WTC11 (cell line): Measurements from ENCODE around the gene TERF2IP. TPM values are rescaled to one million over a fixed set of nuclear protein-coding genes. Genes with fewer than 3 reads are reported as not detected.

ENCODE experiments used
- ATAC-seq: fragments of 200-7000 bp; cut with Tn5 transposase; 2 replicates; pipeline ENCODE4 v1.10.0; 2021; ENCODE audit warnings: mild to moderate bottlenecking, moderate library complexity
- CTCF ChIA-PET: fragments of 300-600 bp; sonication (Branson Sonifier 250); formaldehyde crosslinking; loops from one replicate; lab custom pipeline; 2021; ENCODE audit warnings: antibody characterized with exemption; lab: Charles Lee
- POLR2A ChIA-PET: fragments of 350-600 bp; sonication (Branson Sonifier 250); formaldehyde crosslinking; loops from one replicate; lab custom pipeline; 2021; ENCODE audit warnings: antibody characterized with exemption; lab: Charles Lee
- DNase-seq: peaks from one replicate; pipeline ENCODE4 v3.0.0; 2021; ENCODE audit warnings: low spot score
- H3K27ac Mint-ChIP-seq: 2 replicates; pipeline ENCODE4 v1.8.0; 2021; ENCODE audit warnings: mixed read lengths
- H3K27me3 Mint-ChIP-seq: 2 replicates; pipeline ENCODE4 v1.8.0; 2021; ENCODE audit warnings: low read depth, mild to moderate bottlenecking, moderate library complexity, mixed read lengths
- H3K36me3 Mint-ChIP-seq: 2 replicates; pipeline ENCODE4 v1.8.0; 2021; ENCODE audit warnings: mixed read lengths
- H3K4me1 Mint-ChIP-seq: 2 replicates; pipeline ENCODE4 v1.8.0; 2022; ENCODE audit warnings: mixed read lengths
- H3K4me3 Mint-ChIP-seq: 2 replicates; pipeline ENCODE4 v1.8.0; 2021; ENCODE audit warnings: mild to moderate bottlenecking, moderate library complexity, mixed read lengths
- H3K9me3 Mint-ChIP-seq: 2 replicates; pipeline ENCODE4 v1.8.0; 2021; ENCODE audit warnings: mixed read lengths
- AFF4 ChIP-seq: sonication (generic); formaldehyde crosslinking; IDR thresholded peaks from 2 replicates; pipeline ENCODE4 v1.8.1; 2023; ENCODE audit warnings: mild to moderate bottlenecking, missing genetic modification reagents, borderline replicate concordance
- E2F4 ChIP-seq: sonication (generic); formaldehyde crosslinking; IDR thresholded peaks from 2 replicates; pipeline ENCODE4 v1.8.1; 2022; ENCODE audit warnings: low read depth, mild to moderate bottlenecking, moderate library complexity, missing genetic modification reagents, borderline replicate concordance
- ETV6 ChIP-seq: sonication (generic); formaldehyde crosslinking; IDR thresholded peaks from 2 replicates; pipeline ENCODE4 v1.8.1; 2022; ENCODE audit warnings: mild to moderate bottlenecking, missing genetic modification reagents
- FOXP4 ChIP-seq: sonication (generic); formaldehyde crosslinking; IDR thresholded peaks from 2 replicates; pipeline ENCODE4 v1.8.0; 2022; ENCODE audit warnings: mild to moderate bottlenecking, missing genetic modification reagents
- IRF1 ChIP-seq: sonication (generic); formaldehyde crosslinking; IDR thresholded peaks from 2 replicates; pipeline ENCODE4 v1.8.0; 2023; ENCODE audit warnings: missing genetic modification reagents
- JAZF1 ChIP-seq: fragments of 250-450 bp; sonication (Bioruptor Pico); IDR thresholded peaks from 2 replicates; pipeline ENCODE4 v1.9.0; 2021; ENCODE audit warnings: moderate library complexity, mild to moderate bottlenecking, inconsistent platforms
- MAX ChIP-seq: sonication (generic); formaldehyde crosslinking; IDR thresholded peaks from 2 replicates; pipeline ENCODE4 v1.8.0; 2022; ENCODE audit warnings: mild to moderate bottlenecking, missing genetic modification reagents
- SMAD4 ChIP-seq: sonication (generic); formaldehyde crosslinking; IDR thresholded peaks from 2 replicates; pipeline ENCODE4 v1.8.0; 2022; ENCODE audit warnings: mild to moderate bottlenecking, missing genetic modification reagents
- TEAD1 ChIP-seq: sonication (generic); formaldehyde crosslinking; IDR thresholded peaks from 2 replicates; pipeline ENCODE4 v1.8.0; 2022; ENCODE audit warnings: mild to moderate bottlenecking, missing genetic modification reagents
- ZNF532 ChIP-seq: fragments of 250-450 bp; sonication (Bioruptor Pico); IDR thresholded peaks from 2 replicates; pipeline ENCODE4 v1.9.0; 2021; ENCODE audit warnings: mild to moderate bottlenecking, borderline replicate concordance
- ZSCAN18 ChIP-seq: fragments of 250-450 bp; sonication (Bioruptor Pico); IDR thresholded peaks from 2 replicates; pipeline ENCODE4 v2.1.2; 2022; ENCODE audit warnings: mild to moderate bottlenecking, moderate library complexity
- total RNA-seq: library from RNA; stranded (reverse); gene quantifications from 3 replicates; pipeline ENCODE4 v1.2.3, GENCODE V29; 2021

TERF2IP gene
- total RNA-seq, 1 experiment from 2014 or later: 14.7 TPM

GRCh38 chr16:75615619-75616018, 32.0 kb upstream of the TERF2IP start (continued):
- no peak for TF ChIP-seq AFF4 (CRISPR knock-in tag)
- TF ChIP-seq ZSCAN18 (CRISPR knock-in tag): no peak
- TF ChIP-seq TEAD1 (CRISPR knock-in tag): no peak
- no peak for TF ChIP-seq IRF1

- ATAC-seq (no peak), DNase-seq (no peak)
- POLR2A ChIA-PET: no interaction called here
Measured at GRCh38 chr16:75616521-75617010, 31.0 kb upstream of the TERF2IP start.

More at GRCh38 chr16:75616521-75617010, 31.0 kb upstream of the TERF2IP start:
- H3K36me3 Mint-ChIP-seq: peaks cover 67% of the 10 kb centered on the region
- TF ChIP-seq SMAD4 (CRISPR knock-in tag) (no peak), ETV6 (CRISPR knock-in tag) (no peak), E2F4 (no peak), MAX (CRISPR knock-in tag) (no peak), JAZF1 (CRISPR knock-in tag) (no peak), ZNF532 (CRISPR knock-in tag) (no peak), FOXP4 (no peak)
- TF ChIP-seq, all 79 proteins: peak for 0
- Mint-ChIP-seq H3K27me3 (no peaks in the 10 kb centered on the region), H3K27ac (no peak overlapping the region), H3K4me1 (peaks cover 7% of the 10 kb centered on the region), H3K9me3 (no peaks in the 10 kb centered on the region), H3K4me3 (no peak overlapping the region)
- CTCF ChIA-PET: no interaction called here
